ENCODE measurements around the gene CSF2RB.

- TF ChIP-seq ZBTB11 (CRISPR knock-in tag; IDR thresholded peaks at IDR 0.05) (no peak), CTCF (IDR thresholded peaks at IDR 0.05 in 2 of 3, conservative IDR thresholded peaks at IDR 0.05 in 1 of 3; ENCODE audit: control insufficient read depth in 2 of 3, extremely low read depth in 1 of 3, insufficient read depth in 1 of 3, low read depth in 3 of 3, low read length in 3 of 3) (no peak), E2F4 (IDR thresholded peaks at IDR 0.05; ENCODE audit: low read depth, low read length) (no peak), TAF1 (IDR thresholded peaks at IDR 0.05; ENCODE audit: borderline replicate concordance, low read depth, low read length) (no peak), SREBF1 (IDR thresholded peaks at IDR 0.05; ENCODE audit: low read length) (no peak), EGR1 (IDR thresholded peaks at IDR 0.05; ENCODE audit: borderline replicate concordance in 1 of 2, low read depth in 2 of 2, low read length in 2 of 2) (no peak), USF2 (IDR thresholded peaks at IDR 0.05; ENCODE audit: borderline replicate concordance, low read depth, low read length) (no peak), NR2C2 (IDR thresholded peaks at IDR 0.05; ENCODE audit: borderline replicate concordance, control insufficient read depth, insufficient read length, low read depth) (no peak), RCOR1 (conservative IDR thresholded peaks at IDR 0.05; ENCODE audit: low read depth, low read length) (no peak), POLR2A (IDR thresholded peaks at IDR 0.05; ENCODE audit: low read depth, low read length) (no peak), SMC3 (IDR thresholded peaks at IDR 0.05; ENCODE audit: borderline replicate concordance, low read length) (no peak), ZBED1 (IDR thresholded peaks at IDR 0.05; ENCODE audit: borderline replicate concordance) (no peak), RB1 (IDR thresholded peaks at IDR 0.05; ENCODE audit: borderline replicate concordance) (no peak), NBN (IDR thresholded peaks at IDR 0.05) (no peak)
These were observed 943 bp downstream of the CSF2RB start for GRCh38 chr22:36914390-36914752.

Data from GM12878 (cell line).